HepG2 (cell line): ENCODE results near the gene LGALS4. TPM values are rescaled to one million over a fixed set of nuclear protein-coding genes. Genes with fewer than 3 reads are reported as not detected.
A peak's percentile ranks its signal among the peaks of the same experiment; 100 is the strongest.

Source experiments
- ARHGAP35 ChIP-seq: sonication (generic); formaldehyde crosslinking; IDR thresholded peaks from 2 replicates; pipeline ENCODE4 v1.9.0; 2022; ENCODE audit warnings: mild to moderate bottlenecking, inconsistent platforms, moderate library complexity, missing genetic modification reagents, borderline replicate concordance
- ATF1 ChIP-seq: IDR thresholded peaks from 2 replicates; pipeline ENCODE4 v1.6.1; 2016; ENCODE audit warnings: mild to moderate bottlenecking, control low read depth
- EHMT2 ChIP-seq: fragments of 200-600 bp; sonication (generic); IDR thresholded peaks from 2 replicates; pipeline ENCODE4 v1.7.0; 2017; ENCODE audit warnings: antibody characterized with exemption, low read depth, low read length, borderline replicate concordance
- ESRRA ChIP-seq: sonication (generic); formaldehyde crosslinking; IDR thresholded peaks from 2 replicates; pipeline ENCODE4 v1.5.1; 2020; ENCODE audit warnings: mild to moderate bottlenecking, low read depth, missing genetic modification reagents
- FOXO1 ChIP-seq: sonication (generic); formaldehyde crosslinking; IDR thresholded peaks from 2 replicates; pipeline ENCODE4 v1.4.0; 2020; ENCODE audit warnings: missing genetic modification reagents
- HMG20A ChIP-seq: IDR thresholded peaks from 2 replicates; pipeline ENCODE4 v1.6.1; 2016; ENCODE audit warnings: borderline replicate concordance
- HOXA5 ChIP-seq: sonication (generic); formaldehyde crosslinking; IDR thresholded peaks from 2 replicates; pipeline ENCODE4 v1.4.0; 2020; ENCODE audit warnings: missing genetic modification reagents
- KAT7 ChIP-seq: IDR thresholded peaks from 2 replicates; pipeline ENCODE4 v1.6.1; 2018; ENCODE audit warnings: borderline replicate concordance, missing compliant biosample characterization
- KDM3A ChIP-seq: IDR thresholded peaks from 2 replicates; pipeline ENCODE4 v1.6.1; 2018; ENCODE audit warnings: low read depth, missing compliant biosample characterization
- NFE2L1 ChIP-seq: sonication (generic); formaldehyde crosslinking; IDR thresholded peaks from 2 replicates; pipeline ENCODE4 v1.4.0; 2020; ENCODE audit warnings: missing genetic modification reagents, mild to moderate bottlenecking, borderline replicate concordance
- NR2C2 ChIP-seq: sonication (generic); formaldehyde crosslinking; IDR thresholded peaks from 2 replicates; pipeline ENCODE4 v1.4.0; 2020; ENCODE audit warnings: missing genetic modification reagents, mild to moderate bottlenecking, moderate library complexity, borderline replicate concordance
- NR2F6 ChIP-seq, 2 experiments: IDR thresholded peaks; 2 replicates each; pipeline ENCODE4 v1.6.1; 2016; ENCODE audit warnings: antibody characterized with exemption in 1 of 2, mild to moderate bottlenecking in 1 of 2
- PHF8 ChIP-seq: sonication (generic); formaldehyde crosslinking; IDR thresholded peaks from 2 replicates; pipeline ENCODE4 v1.5.0; 2020; ENCODE audit warnings: missing genetic modification reagents
- POLR2AphosphoS2 ChIP-seq: IDR thresholded peaks from 2 replicates; pipeline ENCODE4 v1.6.1; 2011; ENCODE audit warnings: low read depth, low read length, improper control_type of control experiment
- SAFB2 ChIP-seq: sonication (generic); formaldehyde crosslinking; IDR thresholded peaks from 2 replicates; pipeline ENCODE4 v1.5.1; 2020; ENCODE audit warnings: missing genetic modification reagents, low read depth, mild to moderate bottlenecking, borderline replicate concordance
- SETDB1 ChIP-seq: sonication (generic); formaldehyde crosslinking; IDR thresholded peaks from 2 replicates; pipeline ENCODE4 v1.5.1; 2020; ENCODE audit warnings: missing genetic modification reagents, mild to moderate bottlenecking, borderline replicate concordance
- TGIF2 ChIP-seq: IDR thresholded peaks from 2 replicates; pipeline ENCODE4 v1.6.1; 2016; ENCODE audit warnings: control low read depth, missing compliant biosample characterization
- TMF1 ChIP-seq: sonication (generic); formaldehyde crosslinking; IDR thresholded peaks from 2 replicates; pipeline ENCODE4 v1.8.1; 2022; ENCODE audit warnings: low read depth, missing genetic modification reagents
- TOPORS ChIP-seq: sonication (generic); formaldehyde crosslinking; IDR thresholded peaks from 2 replicates; pipeline ENCODE4 v1.8.0; 2023; ENCODE audit warnings: mild to moderate bottlenecking, missing genetic modification reagents
- U2AF1 ChIP-seq: fragments of 200-400 bp; formaldehyde crosslinking; optimal IDR thresholded peaks from 2 replicates; pipeline ENCODE3; 2017; ENCODE audit warnings: mild to moderate bottlenecking, low read depth, low read length
- ZFP36L2 ChIP-seq: sonication (generic); formaldehyde crosslinking; IDR thresholded peaks from 2 replicates; pipeline ENCODE4 v1.4.0; 2020; ENCODE audit warnings: missing genetic modification reagents
- ZNF224 ChIP-seq: sonication (generic); formaldehyde crosslinking; IDR thresholded peaks from 2 replicates; pipeline ENCODE4 v1.5.0; 2020; ENCODE audit warnings: mild to moderate bottlenecking, missing genetic modification reagents
- ZNF326 ChIP-seq: sonication (generic); formaldehyde crosslinking; IDR thresholded peaks from 2 replicates; pipeline ENCODE4 v1.4.0; 2020; ENCODE audit warnings: missing genetic modification reagents, borderline replicate concordance
- ZNF367 ChIP-seq: sonication (generic); formaldehyde crosslinking; IDR thresholded peaks from 2 replicates; pipeline ENCODE4 v1.4.0; 2020; ENCODE audit warnings: missing genetic modification reagents, borderline replicate concordance
- ZNF446 ChIP-seq: sonication (generic); formaldehyde crosslinking; IDR thresholded peaks from 2 replicates; pipeline ENCODE4 v1.5.0; 2020; ENCODE audit warnings: mild to moderate bottlenecking, missing genetic modification reagents
- ZSCAN21 ChIP-seq: sonication (generic); formaldehyde crosslinking; IDR thresholded peaks from 2 replicates; pipeline ENCODE4 v1.8.0; 2022; ENCODE audit warnings: mild to moderate bottlenecking, missing genetic modification reagents, moderate library complexity, borderline replicate concordance
- polyA plus RNA-seq, 8 experiments: library from polyadenylated mRNA; depleted of rRNA in 3 of 8; stranded (reverse) in 7 of 8; unstranded in 1 of 8; fragments of >200 nt; fragmentation: Illumina TruSeq in 4 of 8; extraction: Trizol in 4 of 8; gene quantifications; 2 replicates each; pipeline versions ENCODE4 v1.2.1 to v1.2.3, GENCODE V29; 2011 to 2016; ENCODE audit warnings: low read depth in 4 of 8, missing spikeins in 1 of 8, mixed read lengths in 1 of 8; ENCODE audit not compliant: insufficient read depth in 1 of 8
- total RNA-seq, 5 experiments: library from RNA; depleted of rRNA; stranded (reverse); fragments of >200 nt; fragmentation: Illumina TruSeq; extraction: Trizol; gene quantifications; 2 replicates each; pipeline ENCODE4 v1.2.3, GENCODE V29; 2016; ENCODE audit warnings: low read depth in 1 of 5
- TF ChIP-seq, protein P1 (sequence below): IDR thresholded peaks from 2 replicates; pipeline ENCODE4 v1.6.1; 2012; ENCODE audit warnings: low read depth, low read length, improper control_type of control experiment
- TF ChIP-seq, protein P2 (sequence below): sonication (generic); formaldehyde crosslinking; IDR thresholded peaks from 2 replicates; pipeline ENCODE4 v1.5.0; 2020; ENCODE audit warnings: mild to moderate bottlenecking, low read depth, missing genetic modification reagents, borderline replicate concordance
- TF ChIP-seq, protein P3 (sequence below): sonication (generic); formaldehyde crosslinking; IDR thresholded peaks from 2 replicates; pipeline ENCODE4 v1.4.0; 2020; ENCODE audit warnings: missing genetic modification reagents, borderline replicate concordance
- TF ChIP-seq, protein P4 (sequence below): sonication (generic); formaldehyde crosslinking; IDR thresholded peaks from 2 replicates; pipeline ENCODE4 v1.4.0; 2020; ENCODE audit warnings: missing genetic modification reagents

The LGALS4 gene
- total and polyA plus RNA-seq, 2 of the 13 experiments (the other 11 are each of a cell fraction or from before 2014, with no cell fraction given), result 0.24 to 0.71 TPM

DNA sequence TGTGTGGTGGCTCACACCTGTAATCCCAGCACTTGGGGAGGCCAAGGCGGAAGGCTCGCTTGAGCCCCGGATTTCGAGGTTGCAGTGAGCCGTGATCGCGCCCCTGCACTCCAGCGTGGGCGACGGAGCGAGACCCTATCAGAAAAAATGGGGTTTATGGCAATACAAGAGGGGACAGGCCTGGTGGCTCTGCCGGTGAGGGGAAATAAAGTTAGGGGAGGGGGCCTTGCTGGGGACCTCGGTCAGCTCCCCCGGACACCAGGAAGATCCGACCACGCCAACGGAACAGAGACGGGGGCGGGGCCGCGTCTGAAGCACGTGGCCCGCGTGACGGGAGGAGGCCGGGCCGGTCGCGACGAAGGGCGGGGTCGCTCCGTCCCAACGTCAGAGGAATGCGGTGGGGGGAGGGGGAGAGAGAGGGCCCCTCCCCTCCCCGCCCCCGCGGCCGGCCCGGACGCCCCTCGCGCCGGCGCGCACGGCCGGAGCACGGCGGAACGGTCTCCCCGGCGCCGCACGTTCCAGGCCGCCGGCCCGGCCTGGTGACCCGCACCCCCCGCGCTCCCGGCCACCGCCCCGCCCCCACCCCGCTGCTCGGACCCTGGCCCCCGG is 39.0 kb upstream of the LGALS4 start (continued):
- TF ChIP-seq, protein P1, sequence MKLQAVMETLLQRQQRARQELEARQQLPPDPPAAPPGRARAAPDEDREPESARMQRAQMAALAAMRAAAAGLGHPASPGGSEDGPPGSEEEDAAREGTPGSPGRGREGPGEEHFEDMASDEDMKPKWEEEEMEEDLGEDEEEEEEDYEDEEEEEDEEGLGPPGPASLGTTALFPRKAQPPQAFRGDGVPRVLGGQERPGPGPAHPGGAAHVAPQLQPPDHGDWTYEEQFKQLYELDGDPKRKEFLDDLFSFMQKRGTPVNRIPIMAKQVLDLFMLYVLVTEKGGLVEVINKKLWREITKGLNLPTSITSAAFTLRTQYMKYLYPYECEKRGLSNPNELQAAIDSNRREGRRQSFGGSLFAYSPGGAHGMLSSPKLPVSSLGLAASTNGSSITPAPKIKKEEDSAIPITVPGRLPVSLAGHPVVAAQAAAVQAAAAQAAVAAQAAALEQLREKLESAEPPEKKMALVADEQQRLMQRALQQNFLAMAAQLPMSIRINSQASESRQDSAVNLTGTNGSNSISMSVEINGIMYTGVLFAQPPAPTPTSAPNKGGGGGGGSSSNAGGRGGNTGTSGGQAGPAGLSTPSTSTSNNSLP, result no peak; the same call in 1 of the 2 replicates
- TF ChIP-seq ARHGAP35 (CRISPR knock-in tag) (no peak; the same call in 1 of the 2 replicates), NFE2L1 (CRISPR knock-in tag) (no peak), HOXA5 (CRISPR knock-in tag) (peak; percentile 56), ZNF446 (no peak), ZNF224 (CRISPR knock-in tag) (no peak), ZNF326 (CRISPR knock-in tag) (no peak), NR2F6 (IDR thresholded peaks at IDR 0.05) (no peak), NR2F6 (CRISPR knock-in tag; IDR thresholded peaks at IDR 0.05) (no peak; the same call in none of the 2 replicates), POLR2AphosphoS2 (no peak), TOPORS (CRISPR knock-in tag) (no peak; the same call in 1 of the 2 replicates), ZFP36L2 (CRISPR knock-in tag) (no peak), SETDB1 (CRISPR knock-in tag) (no peak), FOXO1 (CRISPR knock-in tag) (no peak), ZNF367 (CRISPR knock-in tag) (no peak), EHMT2 (no peak), NR2C2 (CRISPR knock-in tag) (no peak), ESRRA (no peak), KDM3A (CRISPR knock-in tag) (no peak), ATF1 (CRISPR knock-in tag) (no peak), KAT7 (no peak), PHF8 (no peak; the same call in 1 of the 2 replicates), TMF1 (CRISPR knock-in tag) (no peak), U2AF1 (no peak), HMG20A (CRISPR knock-in tag) (no peak), ZSCAN21 (CRISPR knock-in tag) (no peak), TGIF2 (CRISPR knock-in tag) (peak; percentile 87), SAFB2 (CRISPR knock-in tag) (no peak; the same call in 1 of the 2 replicates)
- TF ChIP-seq, protein P2, sequence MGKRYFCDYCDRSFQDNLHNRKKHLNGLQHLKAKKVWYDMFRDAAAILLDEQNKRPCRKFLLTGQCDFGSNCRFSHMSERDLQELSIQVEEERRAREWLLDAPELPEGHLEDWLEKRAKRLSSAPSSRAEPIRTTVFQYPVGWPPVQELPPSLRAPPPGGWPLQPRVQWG (CRISPR knock-in tag), result no peak
- TF ChIP-seq, protein P3, sequence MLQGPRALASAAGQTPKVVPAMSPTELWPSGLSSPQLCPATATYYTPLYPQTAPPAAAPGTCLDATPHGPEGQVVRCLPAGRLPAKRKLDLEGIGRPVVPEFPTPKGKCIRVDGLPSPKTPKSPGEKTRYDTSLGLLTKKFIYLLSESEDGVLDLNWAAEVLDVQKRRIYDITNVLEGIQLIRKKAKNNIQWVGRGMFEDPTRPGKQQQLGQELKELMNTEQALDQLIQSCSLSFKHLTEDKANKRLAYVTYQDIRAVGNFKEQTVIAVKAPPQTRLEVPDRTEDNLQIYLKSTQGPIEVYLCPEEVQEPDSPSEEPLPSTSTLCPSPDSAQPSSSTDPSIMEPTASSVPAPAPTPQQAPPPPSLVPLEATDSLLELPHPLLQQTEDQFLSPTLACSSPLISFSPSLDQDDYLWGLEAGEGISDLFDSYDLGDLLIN (CRISPR knock-in tag), result no peak
- TF ChIP-seq, protein P4, sequence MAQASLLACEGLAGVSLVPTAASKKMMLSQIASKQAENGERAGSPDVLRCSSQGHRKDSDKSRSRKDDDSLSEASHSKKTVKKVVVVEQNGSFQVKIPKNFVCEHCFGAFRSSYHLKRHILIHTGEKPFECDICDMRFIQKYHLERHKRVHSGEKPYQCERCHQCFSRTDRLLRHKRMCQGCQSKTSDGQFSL (CRISPR knock-in tag), result no peak
